Peyer's patch (tissue), 4 donors: ENCODE measurements around the gene NLK.

ENCODE experiments used
- CTCF ChIP-seq, 6 experiments: fragments of 450-650 bp in 4 of 6; fragments of 200-600 bp in 2 of 6; sonication (generic) in 1 of 6; IDR thresholded peaks; one replicate each; pipeline ENCODE4 v1.5.1; 2017 to 2019; ENCODE audit warnings: antibody characterized with exemption in 6 of 6, mild to moderate bottlenecking in 3 of 6, moderate library complexity in 1 of 6
- POLR2A ChIP-seq, 2 donors: fragments of 450-650 bp; IDR thresholded peaks; one replicate each; pipeline ENCODE4 v1.5.1; 2017; ENCODE audit warnings: antibody characterized with exemption in 2 of 2, mild to moderate bottlenecking in 2 of 2, moderate library complexity in 2 of 2

GRCh38 chr17:28039251-28039650 lies 3.2 kb upstream of the NLK start:
- TF ChIP-seq CTCF (IDR thresholded peaks at IDR 0.05) (no peak), POLR2A (IDR thresholded peaks at IDR 0.05) (no peak)
